OCI-LY1 (cell line): ENCODE measurements around the gene KDM2A.

ENCODE experiments used
- EZH2 ChIP-seq: fragments of 200-600 bp; sonication (generic), shearing (Covaris generic); IDR thresholded peaks from 2 replicates; pipeline ENCODE4 v1.8.0; 2017; ENCODE audit warnings: borderline replicate concordance, mixed run types, mild to moderate bottlenecking, antibody characterized with exemption, low read length, moderate library complexity, mixed read lengths
- TF ChIP-seq, protein P1 (sequence below): fragments of 200-600 bp; sonication (generic), shearing (Covaris generic); IDR thresholded peaks from 2 replicates; pipeline ENCODE4 v1.5.1; 2017; ENCODE audit warnings: mild to moderate bottlenecking, antibody characterized with exemption, low read length, moderate library complexity, mixed read lengths

DNA sequence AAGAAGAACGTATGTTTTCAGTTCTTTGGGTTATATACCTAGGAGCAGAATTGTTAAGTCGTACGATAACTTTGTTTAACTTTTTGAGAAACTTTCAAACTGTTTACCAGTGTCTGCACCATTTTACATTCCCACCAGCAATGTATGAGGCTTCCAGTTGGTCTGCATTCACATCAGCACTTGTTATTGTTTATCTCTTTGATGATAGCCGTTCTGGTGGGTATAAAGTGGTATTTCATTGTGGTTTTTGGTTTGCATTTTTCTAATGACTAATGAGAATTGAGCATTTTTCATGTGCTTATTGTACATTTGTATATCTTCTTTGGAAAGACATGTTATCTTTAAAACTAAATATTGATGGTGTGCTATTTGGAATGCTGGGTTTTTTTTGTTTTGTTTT is 59.8 kb downstream of the KDM2A start:
- no peak for TF ChIP-seq EZH2
- TF ChIP-seq, protein P1, sequence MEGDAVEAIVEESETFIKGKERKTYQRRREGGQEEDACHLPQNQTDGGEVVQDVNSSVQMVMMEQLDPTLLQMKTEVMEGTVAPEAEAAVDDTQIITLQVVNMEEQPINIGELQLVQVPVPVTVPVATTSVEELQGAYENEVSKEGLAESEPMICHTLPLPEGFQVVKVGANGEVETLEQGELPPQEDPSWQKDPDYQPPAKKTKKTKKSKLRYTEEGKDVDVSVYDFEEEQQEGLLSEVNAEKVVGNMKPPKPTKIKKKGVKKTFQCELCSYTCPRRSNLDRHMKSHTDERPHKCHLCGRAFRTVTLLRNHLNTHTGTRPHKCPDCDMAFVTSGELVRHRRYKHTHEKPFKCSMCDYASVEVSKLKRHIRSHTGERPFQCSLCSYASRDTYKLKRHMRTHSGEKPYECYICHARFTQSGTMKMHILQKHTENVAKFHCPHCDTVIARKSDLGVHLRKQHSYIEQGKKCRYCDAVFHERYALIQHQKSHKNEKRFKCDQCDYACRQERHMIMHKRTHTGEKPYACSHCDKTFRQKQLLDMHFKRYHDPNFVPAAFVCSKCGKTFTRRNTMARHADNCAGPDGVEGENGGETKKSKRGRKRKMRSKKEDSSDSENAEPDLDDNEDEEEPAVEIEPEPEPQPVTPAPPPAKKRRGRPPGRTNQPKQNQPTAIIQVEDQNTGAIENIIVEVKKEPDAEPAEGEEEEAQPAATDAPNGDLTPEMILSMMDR = no peak
